Stimulated activated CD4-positive, alpha-beta T cell treated with anti-CD3 and anti-CD28 coated beads, TNF-alpha, amount 100 ng/mL, for 24 hours (primary cell): ENCODE measurements around the gene EYA2.
"Not testable (repeated sequence)": the region's sequence is repeated elsewhere in the genome, so short reads cannot be mapped to it uniquely, and the experiment has no call there.

Source experiments
- DNase-seq, 3 experiments: peaks; one replicate each; pipeline ENCODE4 v3.0.0-alpha.2; 2020; ENCODE audit warnings: low read depth in 3 of 3

The EYA2 gene

DNA sequence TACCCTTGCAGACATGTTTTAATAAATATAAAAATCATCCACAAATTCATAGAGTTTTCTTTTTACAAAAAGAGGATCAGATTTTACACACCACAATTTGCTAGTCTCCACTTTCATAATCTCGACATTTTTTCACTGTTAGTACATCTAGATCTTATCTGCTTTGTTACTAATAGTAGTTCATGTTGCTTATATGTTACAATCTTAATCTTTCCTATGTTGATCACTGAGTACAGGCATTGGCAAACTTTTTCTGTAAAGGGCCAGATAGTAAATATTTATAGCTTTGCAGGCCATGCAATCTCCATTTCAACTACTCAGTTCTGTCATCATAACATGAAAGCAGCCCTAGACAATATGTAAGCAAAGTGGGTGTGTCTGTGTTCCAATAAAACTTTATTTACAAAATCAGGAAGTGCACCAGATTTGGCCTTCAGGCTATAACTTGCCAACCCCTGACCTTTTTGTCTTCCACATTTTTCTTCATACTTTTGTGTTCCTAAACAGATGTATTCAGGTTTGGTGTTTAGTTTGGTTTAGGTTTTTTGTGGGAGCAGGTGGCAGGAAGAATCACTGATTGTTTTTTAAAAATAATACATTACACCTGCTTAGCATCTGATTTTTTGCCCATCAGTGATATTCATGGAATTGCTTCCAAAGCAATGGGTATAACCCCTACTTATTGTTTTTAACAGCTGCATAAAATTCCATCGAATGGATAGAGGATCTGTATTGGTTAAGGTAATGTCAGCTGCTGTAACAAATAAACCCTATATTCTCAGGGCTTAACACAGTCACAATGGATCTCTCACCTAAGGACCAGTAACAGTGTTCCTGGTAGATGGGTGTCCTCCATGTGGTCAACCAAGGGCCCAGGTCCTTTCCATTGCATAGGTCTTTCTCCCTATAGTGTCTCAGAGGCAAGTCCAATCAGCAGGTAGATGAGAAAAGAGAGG lies 61.2 kb downstream of the EYA2 start:
- DNase-seq: no peak

DNA sequence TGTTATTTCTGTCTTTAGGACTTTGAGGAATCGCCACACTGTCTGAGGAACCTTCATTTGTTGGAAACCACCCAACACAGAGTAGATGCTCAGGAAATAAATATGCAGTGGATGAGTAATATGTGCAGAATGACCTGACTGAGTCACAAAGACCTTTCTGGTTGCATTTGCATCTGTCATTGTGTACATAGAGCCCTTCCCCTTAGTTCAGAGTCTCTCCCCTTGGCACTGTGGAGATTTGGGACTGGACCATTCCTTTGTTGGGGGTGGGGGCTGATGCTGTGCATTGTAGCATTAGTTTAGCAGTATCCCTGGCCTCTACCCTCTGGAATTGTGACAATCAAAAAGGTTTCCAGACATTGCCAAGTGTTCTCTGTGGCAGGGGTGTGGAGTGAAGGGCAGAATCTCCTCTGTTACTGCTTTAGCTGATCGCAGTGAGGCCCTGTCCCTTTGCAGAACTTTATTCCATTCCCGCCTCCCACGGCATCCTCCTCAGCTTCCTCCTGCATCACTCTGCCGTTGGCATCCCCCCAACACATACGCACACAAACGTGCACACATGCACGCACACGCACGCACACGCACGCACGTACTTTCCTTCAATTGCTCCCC lies 64.5 kb downstream of the EYA2 start:
- DNase-seq: no peak

DNA sequence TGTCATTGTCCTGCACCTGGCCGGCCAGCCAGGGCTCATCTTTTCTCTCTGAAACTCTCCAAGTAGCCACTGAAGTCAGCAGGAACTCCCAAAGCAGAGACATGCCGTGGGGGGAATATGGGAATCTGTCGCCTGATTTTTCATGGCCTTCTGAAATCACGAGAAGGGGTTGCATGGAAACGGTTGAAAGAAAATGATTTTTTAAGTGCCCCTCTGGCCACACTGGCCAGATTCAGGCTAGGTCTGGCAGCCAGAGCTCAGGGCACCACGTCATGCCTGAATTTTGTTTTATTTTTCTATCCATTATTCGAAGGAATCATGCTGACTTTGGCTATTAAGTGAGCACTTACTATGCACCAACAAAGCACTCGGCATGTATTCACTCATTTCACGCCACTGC lies 65.2 kb downstream of the EYA2 start:
- DNase-seq: no peak

DNA sequence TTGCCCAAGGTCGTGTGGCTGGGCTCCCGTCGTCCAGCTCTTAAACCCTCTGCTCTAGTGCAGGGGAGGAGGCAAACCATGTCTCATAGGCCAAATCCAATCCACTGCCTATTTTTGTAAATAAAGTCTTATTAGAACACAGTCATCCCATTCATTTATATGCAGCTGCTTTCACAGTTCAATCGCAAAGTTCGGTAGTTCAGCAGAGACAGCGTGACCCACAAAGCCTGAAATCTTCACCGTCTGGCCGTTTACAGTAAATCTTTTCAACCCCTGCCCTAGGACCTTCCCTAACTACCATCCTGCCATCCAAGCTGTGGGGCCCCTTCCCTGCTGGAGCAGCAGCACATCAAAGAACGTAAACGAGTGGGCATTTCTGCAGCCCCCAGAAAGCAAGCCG lies 65.9 kb downstream of the EYA2 start:
- DNase-seq: no peak

DNA sequence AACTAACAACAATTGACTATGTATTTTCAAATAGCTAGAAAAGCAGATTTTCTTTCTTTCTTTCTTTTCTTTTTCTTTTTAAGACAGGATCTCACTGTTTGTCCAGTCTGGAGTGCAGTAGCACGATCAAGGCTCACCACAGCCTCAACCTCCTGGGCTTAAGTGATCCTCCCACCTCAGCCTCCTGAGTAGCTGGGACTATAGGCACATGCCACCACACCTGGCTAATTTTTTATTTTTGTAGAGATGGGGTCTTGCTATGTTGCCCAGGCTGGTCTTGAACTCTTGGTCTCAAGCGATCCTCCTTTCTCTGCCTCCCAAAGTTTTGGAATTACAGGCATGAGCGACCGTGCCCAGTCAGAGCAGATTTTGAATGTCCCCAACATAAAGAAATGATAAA lies 67.3 kb downstream of the EYA2 start:
- DNase-seq: not testable (repeated sequence)

DNA sequence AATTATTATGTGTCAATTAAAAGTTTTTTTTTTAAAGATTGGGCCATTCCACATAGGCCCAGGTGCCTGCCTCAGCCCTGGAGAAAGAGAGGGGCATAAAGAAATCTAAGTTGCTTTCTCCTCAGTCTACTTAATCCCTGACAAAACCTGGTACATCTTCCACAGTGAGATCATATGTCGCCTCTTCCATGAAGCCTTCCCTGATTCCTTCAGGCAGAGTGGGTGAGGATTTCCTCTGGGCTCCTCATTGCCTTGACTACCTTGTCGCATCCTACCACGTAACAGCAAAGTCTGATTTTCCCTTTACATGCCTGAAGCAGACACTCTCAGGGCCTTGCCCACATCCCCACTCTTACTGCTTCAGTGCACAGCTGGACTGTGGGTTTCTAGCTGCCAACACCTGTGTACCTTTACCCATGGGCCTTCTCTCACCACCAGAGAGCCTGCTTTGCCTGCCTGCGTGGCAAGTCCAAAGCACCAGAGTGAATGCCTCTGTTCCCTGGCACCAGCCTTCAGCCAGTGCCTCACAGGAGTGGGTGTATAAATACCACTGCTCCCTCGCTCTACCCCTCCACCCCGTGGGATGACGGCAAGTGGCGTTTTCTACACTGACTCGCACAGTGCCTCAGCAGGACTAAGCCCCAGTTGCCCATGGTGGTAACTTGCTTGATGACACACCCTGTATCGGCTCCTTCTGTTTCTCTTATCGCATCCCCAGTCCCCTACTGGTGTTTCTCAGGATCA lies 68.0 kb downstream of the EYA2 start:
- no peak for DNase-seq

DNA sequence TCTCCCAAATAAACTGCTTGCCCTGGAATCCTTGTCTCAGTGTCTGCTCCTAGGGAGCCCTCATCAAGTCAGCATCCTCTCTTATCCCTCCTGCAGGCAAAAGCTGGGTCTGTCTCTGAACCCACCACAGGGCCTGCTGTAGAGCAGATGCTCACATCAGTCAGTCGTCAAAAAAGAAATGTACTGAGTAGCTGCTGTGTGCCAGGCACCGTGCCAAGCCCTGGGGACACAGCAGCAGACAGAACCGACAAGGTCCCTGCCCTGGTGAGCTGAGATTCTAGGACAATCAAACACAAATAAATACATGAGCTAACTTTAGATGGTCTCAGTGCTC lies 68.5 kb downstream of the EYA2 start:
- DNase-seq: no peak

DNA sequence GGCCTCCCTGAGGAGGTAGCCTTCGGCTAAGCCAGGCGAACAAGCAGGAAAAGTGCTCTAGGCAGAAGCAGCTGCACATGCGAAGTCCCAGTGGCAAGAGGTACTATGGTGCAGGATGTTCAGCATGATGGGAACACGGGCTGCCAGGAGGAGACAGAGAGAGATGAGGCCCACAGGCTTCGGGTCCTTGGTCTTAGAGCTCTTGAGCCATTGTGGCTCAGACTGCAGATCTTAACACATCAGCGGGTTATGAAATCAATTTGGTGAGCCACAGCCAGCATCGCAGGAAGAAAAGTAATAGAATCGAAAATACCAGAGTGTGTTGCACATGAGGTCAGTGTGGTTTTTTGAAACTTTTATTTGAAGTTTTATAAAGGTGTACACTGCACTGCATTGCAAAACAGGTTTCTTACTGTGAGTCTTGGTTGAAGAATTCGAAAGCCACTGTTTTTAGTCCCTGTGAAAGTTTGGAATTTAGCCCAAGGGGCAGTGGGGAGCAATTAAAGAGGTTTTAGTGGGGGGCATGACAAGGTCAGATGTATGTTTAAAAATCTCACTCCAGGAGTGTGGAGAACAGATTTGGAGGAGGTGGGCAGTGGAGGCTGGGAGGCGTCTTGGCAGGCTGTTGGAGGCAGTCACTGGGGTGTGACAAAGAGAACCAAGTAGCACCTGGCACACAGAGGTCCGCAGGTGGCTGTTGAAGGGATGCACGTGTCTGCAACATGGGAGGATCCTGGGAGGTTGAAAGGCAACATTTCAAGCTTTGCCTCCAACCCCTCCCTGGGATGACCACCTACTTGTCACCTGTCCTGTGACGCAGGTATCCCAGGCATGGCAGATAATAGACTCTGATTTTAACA lies 69.3 kb downstream of the EYA2 start:
- DNase-seq: no peak

DNA sequence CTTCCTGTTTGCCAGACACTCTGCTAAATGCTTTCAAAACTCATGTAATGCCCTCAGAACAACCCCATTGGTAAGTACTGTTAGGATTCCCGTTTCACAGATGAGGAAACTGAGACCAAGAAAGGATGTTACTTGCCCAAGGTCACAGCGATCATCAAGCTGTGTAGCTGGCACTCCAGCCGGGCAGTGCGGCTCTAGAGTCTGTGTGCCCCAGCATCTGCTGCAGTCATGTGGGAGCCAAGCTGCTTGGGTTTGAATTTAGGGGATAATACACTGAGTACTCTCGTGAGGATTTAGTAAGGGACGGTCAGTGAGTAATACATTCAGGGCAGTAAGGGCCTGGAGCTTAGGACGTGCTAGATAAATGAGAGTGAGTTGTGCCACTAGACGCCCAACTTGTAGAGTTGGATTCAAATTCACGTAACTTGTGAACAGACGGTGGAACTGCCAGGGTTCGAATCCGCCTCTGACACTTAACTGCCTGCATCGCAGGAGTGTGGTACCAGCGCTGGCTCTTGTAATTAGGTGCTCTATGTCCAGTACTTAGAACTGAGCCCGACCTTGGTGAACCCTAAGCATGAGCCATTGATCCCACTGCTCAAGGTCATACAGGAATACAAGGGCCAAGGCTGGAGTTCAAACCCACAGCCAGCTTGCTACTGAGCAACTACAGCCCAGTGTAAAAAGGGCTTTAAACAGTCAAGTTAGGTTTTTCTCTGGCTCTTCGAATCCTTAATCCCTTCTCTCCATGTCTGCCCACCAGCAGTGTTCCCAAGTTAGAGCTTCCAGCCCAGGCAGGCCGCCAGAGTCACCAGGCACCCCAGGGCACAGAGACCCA lies 70.2 kb downstream of the EYA2 start:
- no peak for DNase-seq

DNA sequence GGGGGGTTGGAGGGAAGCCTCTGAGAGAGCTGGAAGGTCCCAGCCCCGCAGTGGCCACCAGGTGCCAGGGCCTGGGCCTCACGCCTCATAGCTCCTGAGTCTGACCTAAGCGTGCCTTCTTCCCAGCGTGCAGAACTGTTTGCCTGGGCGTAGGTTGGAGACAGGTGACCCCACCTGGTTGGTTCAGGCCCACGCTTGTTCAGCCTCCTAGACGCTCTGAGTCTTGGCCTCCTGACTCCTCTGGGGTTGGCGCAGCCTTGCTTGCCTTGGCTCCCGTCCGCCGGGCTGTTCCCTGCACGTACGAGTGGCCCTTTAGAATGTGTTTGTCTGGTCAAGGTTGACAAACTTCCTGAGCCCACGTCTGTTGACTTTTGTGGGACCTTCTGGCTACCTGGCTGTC lies 70.8 kb downstream of the EYA2 start:
- DNase-seq: no peak

DNA sequence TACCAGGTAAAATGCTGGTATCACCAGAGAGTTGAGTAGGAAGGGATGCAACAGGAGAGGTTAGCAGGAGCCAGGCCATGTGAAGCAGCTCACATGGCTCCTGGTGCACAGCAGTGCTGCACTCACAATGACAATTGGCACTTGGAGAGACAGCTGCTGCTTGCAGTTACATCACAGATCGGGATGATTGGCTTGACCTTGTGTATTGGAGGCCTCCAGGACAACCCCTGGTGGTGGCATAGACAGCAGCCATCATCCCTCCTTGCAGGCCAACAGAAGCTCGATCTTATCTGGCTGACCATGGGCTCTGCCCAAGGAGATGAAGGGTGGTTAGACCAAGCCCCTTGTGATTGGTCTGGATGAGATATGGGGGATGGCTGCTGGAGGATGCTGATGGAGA lies 73.0 kb downstream of the EYA2 start:
- no peak for DNase-seq

DNA sequence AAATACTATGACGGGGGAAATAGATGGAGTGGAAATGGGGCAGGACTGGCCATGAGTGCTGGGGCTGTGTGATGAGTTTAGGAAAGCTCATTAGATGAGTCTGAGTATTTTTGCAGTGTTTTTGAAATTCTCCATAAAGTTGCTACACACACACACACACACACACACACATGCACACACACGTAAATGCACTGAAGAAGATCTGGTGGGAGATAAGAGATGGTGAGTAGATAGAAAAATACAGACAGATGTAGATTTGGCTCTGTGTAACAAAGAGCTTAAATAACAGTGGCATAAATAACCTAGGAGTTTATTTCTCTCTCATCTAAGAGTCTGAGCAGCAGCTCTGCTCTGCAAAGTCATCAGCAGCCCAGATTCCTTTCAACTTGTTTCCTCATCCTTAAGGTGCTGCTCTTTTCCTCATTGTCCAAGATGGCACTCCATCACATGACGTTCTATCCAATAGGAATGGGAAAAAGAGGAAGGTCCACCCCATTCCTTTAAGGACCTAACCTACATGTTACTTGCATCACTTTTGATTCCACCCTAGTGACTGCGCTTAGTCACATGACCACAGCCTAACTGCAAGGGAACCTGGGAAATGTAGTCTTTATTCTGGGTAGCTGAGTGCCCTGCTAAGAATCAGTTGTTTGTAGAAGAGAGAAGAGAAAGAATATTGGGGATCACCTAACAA lies 76.4 kb downstream of the EYA2 start:
- DNase-seq: no peak

DNA sequence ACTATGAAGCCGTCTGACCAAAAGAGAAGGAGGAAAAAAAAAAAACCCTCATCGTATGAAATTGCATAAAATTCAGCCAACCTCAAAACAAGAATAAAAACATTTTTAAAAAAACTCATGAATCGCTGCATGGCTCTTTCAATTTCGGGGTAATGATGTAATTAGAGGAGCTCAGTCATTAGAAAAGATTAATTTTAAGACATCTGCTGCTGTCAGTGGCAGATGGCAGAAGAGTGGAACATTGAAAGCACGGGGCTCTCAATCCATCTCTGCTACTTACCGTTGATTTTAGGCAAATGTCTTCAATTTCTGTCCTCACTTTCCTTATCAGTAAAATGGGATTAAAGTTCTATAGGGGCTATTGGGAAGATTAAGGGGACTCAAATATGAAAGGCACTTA lies 79.1 kb downstream of the EYA2 start:
- DNase-seq: no peak

DNA sequence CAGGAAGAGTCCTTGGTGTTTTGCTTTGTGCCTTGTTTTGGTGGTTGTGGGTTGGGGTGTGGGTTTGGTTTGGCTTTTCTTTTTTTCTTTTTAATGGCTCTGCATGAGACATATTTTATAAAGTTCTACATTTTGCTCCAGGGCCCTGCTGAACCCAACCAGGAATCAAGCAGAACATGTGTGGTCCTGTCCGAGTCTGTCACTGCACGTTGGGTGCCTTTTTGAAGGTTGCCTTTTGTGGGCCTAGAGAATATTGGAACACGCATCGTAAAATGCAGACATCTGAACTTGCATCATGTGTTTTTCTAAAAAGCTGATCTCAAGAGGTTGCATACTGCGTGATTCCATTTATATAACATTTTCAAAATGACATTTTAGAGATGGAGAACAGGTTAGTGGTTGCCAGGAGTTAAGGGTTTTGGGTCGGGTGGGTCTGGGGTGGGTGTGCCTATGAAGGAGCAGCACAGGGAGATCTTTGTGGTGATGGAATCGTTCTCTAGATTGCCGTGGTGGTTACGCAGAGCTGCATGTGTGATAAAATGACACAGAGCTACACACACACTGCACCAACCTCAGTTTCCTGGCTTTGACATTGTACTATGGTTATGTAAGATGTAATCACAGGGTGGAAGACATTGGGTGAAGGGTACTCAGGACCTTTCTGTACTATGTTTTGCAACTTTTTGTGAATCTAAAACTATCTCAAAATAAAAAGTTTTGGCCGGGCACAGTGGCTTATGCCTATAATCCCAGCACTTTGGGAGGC lies 80.2 kb downstream of the EYA2 start:
- DNase-seq: no peak

DNA sequence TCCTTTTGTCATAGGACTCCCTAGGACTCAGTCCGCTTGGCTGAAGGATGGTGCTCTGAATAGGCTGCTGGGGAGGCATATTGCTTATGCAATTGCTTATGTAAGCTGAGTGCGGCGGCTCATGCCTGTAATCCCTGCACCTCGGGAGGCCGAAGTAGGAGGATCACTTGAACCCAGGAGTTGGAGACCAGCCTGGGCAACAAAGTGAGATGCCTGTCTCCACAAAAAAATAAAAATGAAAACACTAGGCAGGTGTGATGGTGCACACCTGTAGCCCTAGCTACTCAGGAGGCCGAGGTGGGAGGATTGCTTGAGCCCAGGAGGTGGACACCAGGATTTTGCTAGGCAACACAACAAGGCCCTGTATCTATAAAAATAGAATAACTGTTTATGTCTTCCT lies 81.3 kb downstream of the EYA2 start:
- no peak for DNase-seq

DNA sequence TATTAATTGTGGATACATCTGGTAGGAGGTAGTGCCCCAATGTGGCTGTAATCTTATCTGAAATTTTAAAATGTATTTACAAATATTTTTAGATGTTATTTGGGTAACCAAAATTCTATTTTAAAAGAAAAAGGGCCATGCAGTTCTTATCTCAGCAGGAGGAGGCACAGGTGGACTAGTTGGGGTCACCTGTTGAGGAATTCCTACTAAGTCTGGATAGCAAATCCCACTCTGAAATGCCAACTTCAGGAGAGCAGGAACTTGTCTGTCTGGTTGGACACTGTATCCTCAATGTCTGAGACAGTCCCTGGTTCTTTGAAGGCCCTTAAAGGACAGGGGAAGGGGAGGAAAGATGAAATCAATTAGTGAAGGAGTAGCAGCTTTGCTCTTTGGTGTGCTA lies 82.6 kb downstream of the EYA2 start:
- no peak for DNase-seq

DNA sequence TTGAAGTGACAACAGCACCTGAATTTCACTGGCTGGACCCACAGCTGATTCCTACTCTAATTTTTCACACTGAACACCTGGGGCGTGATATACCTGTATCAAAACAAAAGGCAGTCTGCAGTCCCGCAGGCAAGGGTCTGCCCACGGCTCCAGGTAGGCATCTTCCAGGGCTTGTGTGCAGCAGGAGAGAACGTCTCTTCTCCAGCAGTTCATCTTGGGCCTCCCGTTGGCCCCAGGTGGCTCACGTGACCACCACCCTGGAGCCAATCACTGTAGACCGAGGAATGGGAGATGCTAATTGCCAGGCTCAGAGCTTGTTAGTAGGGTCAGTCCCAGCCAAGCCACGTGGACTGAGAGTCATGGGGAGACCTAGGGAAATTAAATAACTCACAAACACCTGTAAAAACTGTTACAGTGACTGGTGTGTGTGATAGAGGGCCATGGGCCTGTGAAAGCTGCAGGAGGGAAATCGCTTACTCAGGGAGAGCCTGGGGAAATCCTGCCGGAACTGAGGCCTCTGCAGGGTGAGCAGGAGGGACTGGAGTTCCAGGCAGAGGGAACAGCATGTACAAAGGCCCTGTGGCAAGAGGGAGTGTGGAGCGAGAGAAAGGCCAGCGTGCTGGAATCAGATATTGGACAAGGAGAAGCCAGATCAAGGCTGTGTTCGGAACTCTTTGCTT lies 83.4 kb downstream of the EYA2 start:
- no peak for DNase-seq

DNA sequence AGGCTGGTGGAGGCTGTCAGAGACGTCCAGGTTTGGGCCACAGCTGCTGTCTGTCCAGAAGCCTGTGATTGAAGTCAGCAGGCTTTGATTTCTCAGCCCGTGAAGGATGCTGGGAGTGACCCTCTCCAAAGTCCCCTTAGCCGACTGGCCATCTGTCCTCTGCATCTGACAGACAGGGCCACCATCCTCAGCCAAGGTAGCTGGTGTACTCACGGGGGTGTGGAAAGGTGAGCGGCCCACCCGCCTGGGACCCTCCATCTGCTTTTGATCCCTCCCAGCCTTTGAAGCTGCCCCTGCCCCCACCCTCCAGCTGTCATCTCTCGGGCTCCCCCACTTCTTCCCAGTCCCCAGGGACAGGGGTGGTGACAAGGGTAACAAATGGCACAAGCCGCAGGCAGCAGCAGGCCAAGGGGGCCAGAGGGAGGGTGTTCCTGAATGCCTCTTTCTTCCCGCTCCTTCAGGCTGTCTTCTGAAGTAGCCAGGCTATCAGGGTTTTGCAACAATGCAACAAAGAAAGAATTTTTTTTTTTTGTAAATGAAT lies 84.4 kb downstream of the EYA2 start:
- DNase-seq: no peak
